Measurements from ENCODE around the gene MCTP1.
"Not testable (repeated sequence)": the region's sequence is repeated elsewhere in the genome, so short reads cannot be mapped to it uniquely, and the experiment has no call there.

The MCTP1 gene

GRCh38 chr5:94832685-94833084, 452.2 kb downstream of the MCTP1 start:
- DNase-seq (ENCODE audit: low spot score), result no peak
- TF ChIP-seq CTCF (IDR thresholded peaks at IDR 0.05; ENCODE audit: extremely low read depth, missing control alignments), result no peak

GRCh38 chr5:94830520-94830919, 454.4 kb downstream of the MCTP1 start:
- no peak for TF ChIP-seq CTCF (IDR thresholded peaks at IDR 0.05; ENCODE audit: extremely low read depth, missing control alignments)
- DNase-seq (ENCODE audit: low spot score), result no peak

- not testable (repeated sequence) for DNase-seq (ENCODE audit: low spot score)
Measured at GRCh38 chr5:94828222-94828621, 456.7 kb downstream of the MCTP1 start.

- DNase-seq (ENCODE audit: low spot score), result no peak
- TF ChIP-seq CTCF (IDR thresholded peaks at IDR 0.05; ENCODE audit: extremely low read depth, missing control alignments), result no peak
Measured at GRCh38 chr5:94820488-94820887, 464.4 kb downstream of the MCTP1 start.

GRCh38 chr5:94818904-94819303, 466.0 kb downstream of the MCTP1 start:
- TF ChIP-seq CTCF (IDR thresholded peaks at IDR 0.05; ENCODE audit: extremely low read depth, missing control alignments), result no peak
- DNase-seq (ENCODE audit: low spot score), result no peak

- DNase-seq (ENCODE audit: low spot score), result no peak
- no peak for TF ChIP-seq CTCF (IDR thresholded peaks at IDR 0.05; ENCODE audit: extremely low read depth, missing control alignments)
Measured at GRCh38 chr5:94815313-94816039, 469.4 kb downstream of the MCTP1 start.

GRCh38 chr5:94812232-94812631, 472.7 kb downstream of the MCTP1 start:
- no peak for TF ChIP-seq CTCF (IDR thresholded peaks at IDR 0.05; ENCODE audit: extremely low read depth, missing control alignments)

GRCh38 chr5:94811331-94811730, 473.6 kb downstream of the MCTP1 start:
- no peak for DNase-seq (ENCODE audit: low spot score)
- no peak for TF ChIP-seq CTCF (IDR thresholded peaks at IDR 0.05; ENCODE audit: extremely low read depth, missing control alignments)

More at GRCh38 chr5:94812232-94812631, 472.7 kb downstream of the MCTP1 start:
- no peak for DNase-seq (ENCODE audit: low spot score)

All from GM20000 (cell line).